HK-2 (cell line): Measurements from ENCODE around the gene PRR29.
"Not testable (repeated sequence)": the region's sequence is repeated elsewhere in the genome, so short reads cannot be mapped to it uniquely, and the experiment has no call there.

Experiments
- DNase-seq: peaks from one replicate; pipeline ENCODE4 v3.0.0-alpha.2; 2018; ENCODE audit not compliant: unreplicated experiment

PRR29 gene

GRCh38 chr17:64015447-64015846, 17.3 kb downstream of the PRR29 start:
- DNase-seq = no peak

GRCh38 chr17:64016231-64016784, 18.2 kb downstream of the PRR29 start:
- DNase-seq = no peak

- no peak for DNase-seq
Measured at GRCh38 chr17:64016974-64017373, 18.8 kb downstream of the PRR29 start.

DNA sequence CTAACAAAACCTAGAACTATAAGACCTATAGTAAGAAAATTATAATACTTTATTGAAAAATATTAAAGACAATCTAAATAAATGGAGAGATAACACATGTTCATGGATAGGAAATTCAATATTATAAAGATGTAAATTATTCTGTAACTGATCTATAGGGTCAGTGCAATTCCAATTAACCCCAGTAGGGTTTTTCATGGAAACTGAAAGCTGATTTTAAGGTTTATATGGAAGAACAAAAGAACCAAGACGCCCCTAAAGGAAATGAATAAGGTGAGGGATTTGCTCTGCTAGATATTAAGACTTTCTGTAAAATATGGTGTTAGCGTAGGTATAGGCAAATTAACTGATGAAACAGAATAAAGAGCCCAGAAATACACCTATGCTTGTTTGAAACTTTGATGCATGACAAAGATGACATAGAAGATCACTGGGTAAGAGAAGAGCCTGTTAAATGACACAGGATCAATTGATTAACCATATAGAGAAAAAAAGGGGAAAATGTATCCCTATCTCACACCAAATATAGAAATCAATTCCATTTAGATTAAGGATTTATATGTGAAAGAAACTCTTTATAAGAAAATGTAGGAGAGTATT, 19.3 kb downstream of the PRR29 start:
- no peak for DNase-seq

GRCh38 chr17:64019551-64019961, 21.4 kb downstream of the PRR29 start:
- DNase-seq = not testable (repeated sequence)

- no peak for DNase-seq
Measured at GRCh38 chr17:64020056-64020766, 22.1 kb downstream of the PRR29 start, which contains the start of gene ICAM2. ICAM2 (minus strand) TSS chr17:64020633; CDS start chr17:64006691, 13,942 bp downstream.

- no peak for DNase-seq
Measured at GRCh38 chr17:64022611-64023063, 24.5 kb downstream of the PRR29 start.

GRCh38 chr17:64024215-64024654, 26.1 kb downstream of the PRR29 start:
- no peak for DNase-seq

DNA sequence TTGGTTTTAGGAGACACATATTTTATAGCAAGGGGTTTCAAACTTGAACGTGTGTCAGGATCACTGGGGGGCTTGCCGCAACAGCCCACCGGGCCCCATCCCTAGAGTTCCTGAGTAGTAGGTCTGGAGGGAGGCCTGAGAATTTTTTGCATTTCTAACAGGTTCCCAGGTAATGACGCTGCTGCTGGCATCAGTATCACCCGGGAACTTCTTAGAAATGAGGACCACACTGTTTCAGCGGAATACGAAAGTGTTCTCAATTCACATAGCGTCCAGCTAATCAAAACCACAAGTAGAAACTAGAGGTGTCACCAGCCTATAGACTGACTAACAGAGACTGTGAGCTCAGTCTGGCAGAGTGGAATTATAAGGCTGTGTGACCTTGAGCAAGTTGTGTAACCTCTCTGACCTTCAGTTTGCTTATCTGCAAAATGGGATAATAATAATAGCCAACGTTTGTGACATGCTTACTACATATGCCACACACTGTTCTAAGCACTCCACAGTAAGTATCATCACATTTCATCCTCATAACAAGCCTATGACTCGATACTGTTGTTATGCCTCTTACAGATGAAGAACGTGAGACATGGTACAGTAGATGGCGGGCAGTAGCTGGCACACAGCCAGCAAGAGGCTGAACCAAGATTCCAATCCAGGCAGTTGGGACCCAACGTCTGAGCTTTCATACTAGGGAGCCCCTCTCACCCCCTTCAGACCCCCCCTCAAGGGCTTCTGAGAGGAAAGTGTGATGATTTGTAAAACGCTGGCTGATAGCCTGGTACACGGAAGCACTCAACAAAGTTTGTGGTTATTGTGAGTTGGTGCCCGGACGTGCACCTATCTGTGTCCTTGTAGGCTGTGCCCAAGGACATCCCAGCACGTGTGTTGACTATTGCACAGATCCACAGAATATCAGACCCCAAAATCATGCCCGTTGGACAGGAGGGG, 26.9 kb downstream of the PRR29 start:
- DNase-seq = no peak

DNA sequence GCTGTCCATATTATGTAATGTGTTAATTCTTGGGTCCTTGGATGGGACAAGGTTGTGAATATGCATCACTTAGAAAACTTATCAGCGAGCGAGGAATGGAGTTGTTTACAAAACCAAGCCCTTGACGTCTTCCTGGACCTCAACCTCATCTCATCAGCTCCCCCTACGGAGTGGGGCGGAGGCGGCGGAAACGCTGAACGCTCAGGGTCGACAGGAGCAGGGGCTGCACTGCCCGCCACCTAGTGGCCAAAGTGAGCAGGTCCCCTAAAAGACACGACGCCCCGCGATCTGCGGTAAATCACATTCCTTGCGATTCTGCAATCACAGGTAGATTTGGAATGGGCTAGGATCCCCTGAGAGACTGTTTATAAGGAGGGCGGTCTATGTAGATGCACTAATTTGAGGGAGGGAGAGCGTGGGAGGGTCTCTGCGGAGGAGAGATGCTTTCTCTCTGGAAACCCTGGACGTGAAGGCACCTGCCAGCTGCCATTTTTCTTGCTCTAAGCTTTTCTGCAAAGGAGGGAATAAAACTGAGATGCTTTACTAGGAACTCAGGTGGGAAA, 27.7 kb downstream of the PRR29 start:
- DNase-seq = peak; percentile 71

GRCh38 chr17:64028874-64029464, 30.8 kb downstream of the PRR29 start:
- DNase-seq = peak; percentile 49

- peak; percentile 36 for DNase-seq
Measured at GRCh38 chr17:64032081-64032480, 33.9 kb downstream of the PRR29 start.

DNA sequence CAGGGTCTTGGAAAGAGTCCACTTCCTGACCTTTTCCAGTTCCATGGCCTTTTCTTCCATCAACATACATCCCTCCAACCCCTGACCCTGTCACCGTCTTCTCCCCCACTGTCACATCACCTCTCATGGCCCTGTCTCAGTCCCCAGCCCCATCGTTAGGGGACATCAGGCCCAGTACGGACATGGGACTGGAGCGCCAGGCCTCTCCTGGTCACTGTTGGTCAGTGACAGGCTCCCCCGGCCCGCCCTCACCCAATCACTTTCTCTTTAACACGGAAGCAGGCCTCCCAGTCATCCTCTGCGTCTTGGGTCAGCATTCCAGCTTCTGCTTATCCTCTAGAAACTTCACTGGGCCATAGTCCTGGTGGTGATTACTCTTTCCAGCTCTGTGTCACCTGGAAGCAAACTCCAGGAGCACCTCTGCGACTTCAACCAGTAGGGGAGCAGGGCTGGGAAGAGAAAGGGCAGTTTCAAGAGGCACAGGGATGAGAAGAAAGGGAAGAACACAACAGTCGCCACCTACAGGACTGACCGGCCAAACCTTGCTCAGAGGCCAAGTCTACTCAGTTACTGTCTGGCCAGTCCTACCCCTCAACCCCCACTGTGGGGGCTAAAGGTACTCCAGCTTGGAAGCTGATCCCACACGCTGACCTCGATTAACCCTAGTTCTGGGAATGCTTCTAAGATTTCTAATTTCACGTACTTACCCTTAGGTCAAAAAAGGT, 38.2 kb downstream of the PRR29 start:
- DNase-seq = no peak

DNA sequence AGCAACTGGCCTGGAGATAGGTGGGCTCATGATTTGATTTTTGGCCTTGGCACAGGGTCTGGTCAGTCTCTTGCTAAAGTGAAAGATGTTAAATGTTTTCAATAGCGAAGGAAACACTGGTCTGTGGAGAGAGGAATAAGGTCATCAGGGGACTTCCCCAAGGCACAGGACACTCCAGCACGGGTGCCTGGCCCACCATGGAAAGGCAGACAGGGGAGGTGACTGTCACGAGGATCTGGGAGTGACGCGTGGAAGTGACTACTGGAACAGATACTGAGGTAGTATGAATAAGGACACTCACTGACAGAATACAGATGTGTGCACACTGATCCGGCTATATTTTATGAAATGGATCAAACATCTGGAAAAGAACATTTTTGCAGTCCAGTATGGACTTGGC, 39.0 kb downstream of the PRR29 start:
- no peak for DNase-seq

- DNase-seq = no peak
Measured at GRCh38 chr17:64037802-64038201, 39.7 kb downstream of the PRR29 start.

DNA sequence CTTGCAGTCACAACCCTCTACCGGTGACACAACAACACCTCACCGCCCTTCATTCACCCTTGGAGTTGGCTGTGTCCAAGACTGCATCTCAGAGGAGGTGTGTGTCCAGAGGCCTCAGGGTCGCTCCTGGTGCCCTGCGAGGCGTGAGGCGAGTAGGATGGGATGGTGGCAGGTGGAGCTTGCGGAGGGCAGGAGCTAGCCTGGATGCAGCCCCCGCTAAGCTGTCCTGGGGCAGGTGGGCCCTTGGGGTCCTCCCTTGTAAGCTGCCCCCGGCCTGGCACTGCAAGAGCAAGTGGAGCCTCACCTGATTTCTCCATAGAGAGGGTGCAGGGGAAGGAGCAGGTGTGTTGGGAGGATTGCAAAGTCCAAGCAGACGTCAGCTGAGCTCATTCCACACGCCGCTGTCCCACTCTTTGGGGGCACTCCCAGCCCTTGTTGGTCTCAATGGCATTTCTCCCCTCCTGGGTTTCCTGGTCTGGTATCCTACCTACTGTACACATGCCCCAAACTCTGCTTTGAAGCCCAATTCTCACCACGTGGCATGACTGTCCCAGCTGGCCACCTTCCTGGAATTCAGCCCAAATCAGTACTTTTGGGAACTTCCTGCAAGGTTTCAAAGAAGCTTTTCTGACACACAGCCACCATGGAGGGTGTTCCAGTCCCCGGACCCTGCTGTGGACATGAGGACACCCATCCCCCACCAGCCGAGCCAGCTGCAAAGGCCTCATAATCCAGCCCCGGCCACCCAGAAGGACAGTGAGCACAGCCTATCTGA, 40.4 kb downstream of the PRR29 start:
- DNase-seq = no peak

DNA sequence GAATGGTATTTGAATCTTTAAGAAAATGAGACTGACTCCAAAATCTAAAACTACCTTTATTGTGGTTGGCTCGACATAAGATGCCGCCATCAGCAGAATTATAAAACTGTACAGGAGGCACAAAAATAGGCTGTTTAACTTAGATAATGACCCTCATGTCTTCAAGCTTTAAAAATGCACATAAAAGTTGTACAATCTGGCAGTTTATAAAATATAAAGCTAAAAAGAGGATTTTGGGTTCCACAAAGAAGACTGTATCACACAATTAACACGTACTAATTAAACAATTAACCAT, 40.9 kb downstream of the PRR29 start:
- no peak for DNase-seq

- no peak for DNase-seq
Measured at GRCh38 chr17:64040206-64040605, 42.1 kb downstream of the PRR29 start.

GRCh38 chr17:64041912-64042311, 43.8 kb downstream of the PRR29 start:
- DNase-seq = no peak
